Liver (tissue), 9 donors: ENCODE measurements around the gene TIAM2. TPM values are rescaled to one million over a fixed set of nuclear protein-coding genes. Genes with fewer than 3 reads are reported as not detected.

Experiments used
- DNase-seq: peaks from one replicate; pipeline ENCODE4 v3.0.0-alpha.2; 2017; ENCODE audit warnings: low spot score
- H3K27ac ChIP-seq, 2 donors: one replicate each; pipeline ENCODE4 v1.7.0; 2013; ENCODE audit warnings: inconsistent platforms in 2 of 2, low read length in 2 of 2, control low read depth in 1 of 2, low read depth in 1 of 2, mild to moderate bottlenecking in 1 of 2
- H3K27me3 ChIP-seq, 4 donors: one replicate each; pipeline versions ENCODE4 v1.6.1 to v1.7.0; 2013; ENCODE audit warnings: low read length in 3 of 4, inconsistent platforms in 1 of 4, mild to moderate bottlenecking in 1 of 4, moderate library complexity in 1 of 4; ENCODE audit not compliant: control insufficient read depth in 4 of 4, insufficient read depth in 4 of 4
- H3K36me3 ChIP-seq, 4 donors: one replicate each; pipeline versions ENCODE4 v1.6.1 to v1.7.0; 2013; ENCODE audit warnings: low read length in 3 of 4, mild to moderate bottlenecking in 3 of 4, low read depth in 1 of 4, moderate library complexity in 1 of 4; ENCODE audit not compliant: control insufficient read depth in 4 of 4, insufficient read depth in 3 of 4
- H3K4me1 ChIP-seq, 4 donors: one replicate each; pipeline versions ENCODE4 v1.6.1 to v1.7.0; 2013; ENCODE audit warnings: low read length in 3 of 4, mild to moderate bottlenecking in 3 of 4, moderate library complexity in 1 of 4; ENCODE audit not compliant: control insufficient read depth in 4 of 4, insufficient read depth in 4 of 4
- H3K4me3 ChIP-seq, 3 donors: one replicate each; pipeline versions ENCODE4 v1.6.1 to v1.7.0; 2013; ENCODE audit warnings: low read length in 3 of 3, control low read depth in 1 of 3, low read depth in 1 of 3, mild to moderate bottlenecking in 1 of 3
- H3K9ac ChIP-seq, 2 donors: one replicate each; pipeline ENCODE4 v1.7.0; 2013; ENCODE audit warnings: low read length in 2 of 2, mild to moderate bottlenecking in 2 of 2, moderate library complexity in 2 of 2, control low read depth in 1 of 2, low read depth in 1 of 2
- H3K9me3 ChIP-seq, 4 donors: one replicate each; pipeline versions ENCODE4 v1.6.1 to v1.7.0; 2013; ENCODE audit warnings: low read length in 3 of 4; ENCODE audit not compliant: control insufficient read depth in 4 of 4
- EGR1 ChIP-seq, 2 donors: IDR thresholded peaks; 2 replicates each; pipeline ENCODE4 v1.6.1; 2016 to 2018; ENCODE audit warnings: antibody characterized with exemption in 2 of 2, low read depth in 2 of 2
- FOXA1 ChIP-seq: IDR thresholded peaks from 2 replicates; pipeline ENCODE4 v1.6.1; 2016; ENCODE audit warnings: antibody characterized with exemption
- FOXA2 ChIP-seq: IDR thresholded peaks from 2 replicates; pipeline ENCODE4 v1.6.1; 2016; ENCODE audit warnings: antibody characterized with exemption
- GABPA ChIP-seq, 2 donors: IDR thresholded peaks in 1 of 2; conservative IDR thresholded peaks in 1 of 2; 2 replicates each; pipeline ENCODE4 v1.6.1; 2016; ENCODE audit warnings: antibody characterized with exemption in 2 of 2, mild to moderate bottlenecking in 1 of 2, moderate library complexity in 1 of 2
- HNF4A ChIP-seq, 2 donors: conservative IDR thresholded peaks; 2 replicates each; pipeline ENCODE4 v1.6.1; 2016; ENCODE audit warnings: antibody characterized with exemption in 2 of 2, mild to moderate bottlenecking in 2 of 2
- HNF4G ChIP-seq: IDR thresholded peaks from 2 replicates; pipeline ENCODE4 v1.6.1; 2016; ENCODE audit warnings: antibody characterized with exemption
- JUND ChIP-seq, 2 donors: IDR thresholded peaks; 2 replicates each; pipeline ENCODE4 v1.6.1; 2016; ENCODE audit warnings: antibody characterized with exemption in 2 of 2
- NR2F2 ChIP-seq: IDR thresholded peaks from 2 replicates; pipeline ENCODE4 v1.6.1; 2016; ENCODE audit warnings: antibody characterized with exemption
- RAD21 ChIP-seq, 2 donors: IDR thresholded peaks; 2 replicates each; pipeline ENCODE4 v1.6.1; 2016; ENCODE audit warnings: antibody characterized with exemption in 2 of 2, mild to moderate bottlenecking in 2 of 2
- RXRA ChIP-seq, 2 donors: IDR thresholded peaks; 2 replicates each; pipeline ENCODE4 v1.6.1; 2017 to 2018; ENCODE audit warnings: antibody characterized with exemption in 2 of 2, mild to moderate bottlenecking in 1 of 2
- SP1 ChIP-seq: IDR thresholded peaks from 2 replicates; pipeline ENCODE4 v1.6.1; 2018; ENCODE audit warnings: antibody characterized with exemption, mild to moderate bottlenecking
- TAF1 ChIP-seq: conservative IDR thresholded peaks from 2 replicates; pipeline ENCODE4 v1.6.1; 2016; ENCODE audit warnings: antibody characterized with exemption, mild to moderate bottlenecking
- YY1 ChIP-seq: IDR thresholded peaks from 2 replicates; pipeline ENCODE4 v1.6.1; 2016; ENCODE audit warnings: antibody characterized with exemption, mild to moderate bottlenecking
- WGBS: extraction: QIAGEN DNeasy Blood & Tissue Kit; methylation state at CpG from one replicate; pipeline ENCODE4 v1.1.7; 2013; 5-methylcytosine and 5-hydroxymethylcytosine counted together
- polyA plus RNA-seq, 2 donors: library from polyadenylated mRNA; stranded (reverse) in 1 of 2; unstranded in 1 of 2; fragments of 200-250 nt in 1 of 2; fragments of >200 nt in 1 of 2; fragmentation: Nextera tagmentation in 1 of 2; extraction: Ambion mirVana in 1 of 2; gene quantifications; one replicate each; pipeline versions ENCODE4 v1.2.1 to v1.2.3, GENCODE V29; 2013 to 2015
- total RNA-seq, 2 donors: library from RNA; depleted of rRNA; stranded (reverse); fragments of >200 nt; gene quantifications; one replicate each; pipeline ENCODE4 v1.2.3, GENCODE V29; 2014
- TF ChIP-seq, protein P1 (sequence below): IDR thresholded peaks from 2 replicates; pipeline ENCODE4 v1.6.1; 2016; ENCODE audit warnings: antibody characterized with exemption
- TF ChIP-seq, protein P2 (sequence below): IDR thresholded peaks from 2 replicates; pipeline ENCODE4 v1.6.1; 2016; ENCODE audit warnings: antibody characterized with exemption, mild to moderate bottlenecking
- TF ChIP-seq, protein P3 (sequence below): IDR thresholded peaks from 2 replicates; pipeline ENCODE4 v1.6.1; 2016; ENCODE audit warnings: antibody characterized with exemption
- TF ChIP-seq, protein P4 (sequence below): IDR thresholded peaks from 2 replicates; pipeline ENCODE4 v1.6.1; 2016; ENCODE audit warnings: antibody characterized with exemption
- TF ChIP-seq, protein P5 (sequence below): fragments of 150-350 bp; IDR thresholded peaks from 2 replicates; pipeline ENCODE4 v1.5.1; 2017; ENCODE audit warnings: improper control_type of control experiment, low read depth, low read length; ENCODE audit not compliant: missing input control
- donor health status: healthy.
- donor health status: healthy.
- donor health status: healthy.
- donor health status: healthy.
- donor health status: healthy.

Gene TIAM2
- total and polyA plus RNA-seq, 4 donors: 0.62 to 3.7 (median 2.4) TPM

DNA sequence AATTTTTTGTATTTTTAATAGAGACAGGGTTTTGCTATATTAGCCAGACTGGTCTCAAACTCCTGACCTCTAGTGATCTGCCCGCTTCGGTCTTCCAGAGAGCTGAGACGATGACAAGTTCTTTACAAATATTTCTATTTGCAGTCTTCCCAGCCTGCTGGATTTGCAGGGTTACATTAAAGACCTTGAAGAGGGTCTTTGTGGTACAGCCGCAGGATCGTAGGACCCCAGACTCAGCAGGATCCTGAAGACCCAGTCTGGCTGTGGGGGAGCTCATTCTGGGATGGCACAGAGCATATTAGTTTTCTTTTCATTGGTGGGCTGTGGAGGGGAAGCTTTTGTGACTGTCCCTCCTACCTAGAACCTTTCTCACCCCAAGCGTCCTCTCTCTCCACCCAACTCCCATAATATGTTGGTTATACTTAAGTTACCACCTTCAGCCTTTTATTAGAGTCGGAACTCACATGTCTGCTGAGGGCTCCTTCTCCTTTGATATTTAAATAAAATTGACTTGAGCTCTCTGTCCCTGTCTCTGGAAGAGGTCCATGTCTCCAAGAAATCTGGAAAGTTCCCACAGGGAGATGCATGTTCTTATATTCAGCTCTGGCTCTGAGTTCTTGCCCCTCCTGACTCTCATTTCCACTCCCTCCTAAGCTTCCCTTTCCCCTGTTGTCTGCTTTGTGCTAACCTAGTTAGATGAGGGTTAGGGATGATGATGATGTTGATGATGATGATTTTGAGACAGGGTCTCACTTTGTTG, 72.0 kb downstream of the TIAM2 start:
- 87% methylated on average over 7 of the region's 7 CpGs for WGBS
- no peak for TF ChIP-seq JUND (IDR thresholded peaks at IDR 0.05)
- TF ChIP-seq, protein P1, sequence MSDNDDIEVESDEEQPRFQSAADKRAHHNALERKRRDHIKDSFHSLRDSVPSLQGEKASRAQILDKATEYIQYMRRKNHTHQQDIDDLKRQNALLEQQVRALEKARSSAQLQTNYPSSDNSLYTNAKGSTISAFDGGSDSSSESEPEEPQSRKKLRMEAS: no peak
- TF ChIP-seq, protein P2, sequence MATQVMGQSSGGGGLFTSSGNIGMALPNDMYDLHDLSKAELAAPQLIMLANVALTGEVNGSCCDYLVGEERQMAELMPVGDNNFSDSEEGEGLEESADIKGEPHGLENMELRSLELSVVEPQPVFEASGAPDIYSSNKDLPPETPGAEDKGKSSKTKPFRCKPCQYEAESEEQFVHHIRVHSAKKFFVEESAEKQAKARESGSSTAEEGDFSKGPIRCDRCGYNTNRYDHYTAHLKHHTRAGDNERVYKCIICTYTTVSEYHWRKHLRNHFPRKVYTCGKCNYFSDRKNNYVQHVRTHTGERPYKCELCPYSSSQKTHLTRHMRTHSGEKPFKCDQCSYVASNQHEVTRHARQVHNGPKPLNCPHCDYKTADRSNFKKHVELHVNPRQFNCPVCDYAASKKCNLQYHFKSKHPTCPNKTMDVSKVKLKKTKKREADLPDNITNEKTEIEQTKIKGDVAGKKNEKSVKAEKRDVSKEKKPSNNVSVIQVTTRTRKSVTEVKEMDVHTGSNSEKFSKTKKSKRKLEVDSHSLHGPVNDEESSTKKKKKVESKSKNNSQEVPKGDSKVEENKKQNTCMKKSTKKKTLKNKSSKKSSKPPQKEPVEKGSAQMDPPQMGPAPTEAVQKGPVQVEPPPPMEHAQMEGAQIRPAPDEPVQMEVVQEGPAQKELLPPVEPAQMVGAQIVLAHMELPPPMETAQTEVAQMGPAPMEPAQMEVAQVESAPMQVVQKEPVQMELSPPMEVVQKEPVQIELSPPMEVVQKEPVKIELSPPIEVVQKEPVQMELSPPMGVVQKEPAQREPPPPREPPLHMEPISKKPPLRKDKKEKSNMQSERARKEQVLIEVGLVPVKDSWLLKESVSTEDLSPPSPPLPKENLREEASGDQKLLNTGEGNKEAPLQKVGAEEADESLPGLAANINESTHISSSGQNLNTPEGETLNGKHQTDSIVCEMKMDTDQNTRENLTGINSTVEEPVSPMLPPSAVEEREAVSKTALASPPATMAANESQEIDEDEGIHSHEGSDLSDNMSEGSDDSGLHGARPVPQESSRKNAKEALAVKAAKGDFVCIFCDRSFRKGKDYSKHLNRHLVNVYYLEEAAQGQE: no peak
- no peak for TF ChIP-seq RXRA (IDR thresholded peaks at IDR 0.05)
- no peak for TF ChIP-seq GABPA (IDR thresholded peaks at IDR 0.05 in 1 of 2, conservative IDR thresholded peaks at IDR 0.05 in 1 of 2)
- no peak for TF ChIP-seq TAF1
- no peak for TF ChIP-seq SP1
- Histone ChIP-seq H3K4me1 (no peaks in the 10 kb centered on the region), H3K27me3 (no peaks in the 10 kb centered on the region), H3K36me3 (no peaks in the 10 kb centered on the region), H3K9ac (no peak overlapping the region), H3K27ac (no peak overlapping the region), H3K4me3 (no peak overlapping the region), H3K9me3 (no peaks in the 10 kb centered on the region)
- DNase-seq: no peak

DNA sequence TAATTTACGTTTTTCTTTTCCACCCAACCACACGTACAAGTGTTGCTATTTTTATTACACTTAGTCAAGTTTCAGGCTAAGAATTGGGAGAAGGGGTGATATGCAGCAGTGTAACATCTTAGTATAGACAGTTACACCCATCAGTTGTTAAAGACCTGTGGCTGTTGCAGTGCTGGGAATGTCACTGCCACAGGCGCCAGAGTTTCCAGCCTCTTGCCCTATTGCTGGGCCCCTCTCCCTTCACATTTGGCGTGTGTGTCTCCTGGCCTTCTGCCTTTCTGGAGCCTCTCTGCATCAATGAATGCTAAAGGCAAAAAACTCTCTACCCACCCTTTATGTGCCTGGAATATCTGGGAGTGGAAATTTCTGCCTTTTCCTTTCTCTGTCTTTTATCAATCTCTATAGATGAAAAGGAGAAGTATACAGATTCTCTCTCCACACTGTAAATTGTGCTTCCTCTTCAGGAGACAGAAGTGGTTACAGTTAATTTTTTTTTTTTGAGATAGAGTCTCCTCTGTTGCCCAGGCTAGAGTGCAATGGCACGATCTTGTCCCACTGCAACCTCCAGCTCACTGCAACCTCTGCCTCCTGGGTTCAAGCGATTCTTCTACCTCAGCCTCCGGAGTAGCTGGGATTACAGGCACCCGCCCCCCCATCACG, 73.0 kb downstream of the TIAM2 start:
- Histone ChIP-seq H3K9ac (no peak overlapping the region), H3K27ac (no peak overlapping the region), H3K36me3 (no peaks in the 10 kb centered on the region), H3K27me3 (no peaks in the 10 kb centered on the region), H3K4me3 (no peak overlapping the region), H3K9me3 (no peaks in the 10 kb centered on the region), H3K4me1 (no peaks in the 10 kb centered on the region)
- WGBS: 78% methylated on average over 9 of the region's 9 CpGs
- TF ChIP-seq YY1: no peak
- TF ChIP-seq, protein P3, sequence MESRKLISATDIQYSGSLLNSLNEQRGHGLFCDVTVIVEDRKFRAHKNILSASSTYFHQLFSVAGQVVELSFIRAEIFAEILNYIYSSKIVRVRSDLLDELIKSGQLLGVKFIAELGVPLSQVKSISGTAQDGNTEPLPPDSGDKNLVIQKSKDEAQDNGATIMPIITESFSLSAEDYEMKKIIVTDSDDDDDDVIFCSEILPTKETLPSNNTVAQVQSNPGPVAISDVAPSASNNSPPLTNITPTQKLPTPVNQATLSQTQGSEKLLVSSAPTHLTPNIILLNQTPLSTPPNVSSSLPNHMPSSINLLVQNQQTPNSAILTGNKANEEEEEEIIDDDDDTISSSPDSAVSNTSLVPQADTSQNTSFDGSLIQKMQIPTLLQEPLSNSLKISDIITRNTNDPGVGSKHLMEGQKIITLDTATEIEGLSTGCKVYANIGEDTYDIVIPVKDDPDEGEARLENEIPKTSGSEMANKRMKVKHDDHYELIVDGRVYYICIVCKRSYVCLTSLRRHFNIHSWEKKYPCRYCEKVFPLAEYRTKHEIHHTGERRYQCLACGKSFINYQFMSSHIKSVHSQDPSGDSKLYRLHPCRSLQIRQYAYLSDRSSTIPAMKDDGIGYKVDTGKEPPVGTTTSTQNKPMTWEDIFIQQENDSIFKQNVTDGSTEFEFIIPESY: no peak
- TF ChIP-seq, protein P4, sequence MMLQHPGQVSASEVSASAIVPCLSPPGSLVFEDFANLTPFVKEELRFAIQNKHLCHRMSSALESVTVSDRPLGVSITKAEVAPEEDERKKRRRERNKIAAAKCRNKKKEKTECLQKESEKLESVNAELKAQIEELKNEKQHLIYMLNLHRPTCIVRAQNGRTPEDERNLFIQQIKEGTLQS: no peak
- no peak for TF ChIP-seq NR2F2
- no peak for TF ChIP-seq JUND (IDR thresholded peaks at IDR 0.05)
- TF ChIP-seq RXRA (IDR thresholded peaks at IDR 0.05): no peak
- no peak for TF ChIP-seq FOXA2
- TF ChIP-seq HNF4G: no peak
- TF ChIP-seq, protein P5, sequence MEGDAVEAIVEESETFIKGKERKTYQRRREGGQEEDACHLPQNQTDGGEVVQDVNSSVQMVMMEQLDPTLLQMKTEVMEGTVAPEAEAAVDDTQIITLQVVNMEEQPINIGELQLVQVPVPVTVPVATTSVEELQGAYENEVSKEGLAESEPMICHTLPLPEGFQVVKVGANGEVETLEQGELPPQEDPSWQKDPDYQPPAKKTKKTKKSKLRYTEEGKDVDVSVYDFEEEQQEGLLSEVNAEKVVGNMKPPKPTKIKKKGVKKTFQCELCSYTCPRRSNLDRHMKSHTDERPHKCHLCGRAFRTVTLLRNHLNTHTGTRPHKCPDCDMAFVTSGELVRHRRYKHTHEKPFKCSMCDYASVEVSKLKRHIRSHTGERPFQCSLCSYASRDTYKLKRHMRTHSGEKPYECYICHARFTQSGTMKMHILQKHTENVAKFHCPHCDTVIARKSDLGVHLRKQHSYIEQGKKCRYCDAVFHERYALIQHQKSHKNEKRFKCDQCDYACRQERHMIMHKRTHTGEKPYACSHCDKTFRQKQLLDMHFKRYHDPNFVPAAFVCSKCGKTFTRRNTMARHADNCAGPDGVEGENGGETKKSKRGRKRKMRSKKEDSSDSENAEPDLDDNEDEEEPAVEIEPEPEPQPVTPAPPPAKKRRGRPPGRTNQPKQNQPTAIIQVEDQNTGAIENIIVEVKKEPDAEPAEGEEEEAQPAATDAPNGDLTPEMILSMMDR: no peak
- no peak for TF ChIP-seq HNF4A (conservative IDR thresholded peaks at IDR 0.05)
- no peak for TF ChIP-seq RAD21 (IDR thresholded peaks at IDR 0.05)
- no peak for TF ChIP-seq TAF1
- TF ChIP-seq EGR1 (IDR thresholded peaks at IDR 0.05; ENCODE audit: low read depth in 2 of 2): no peak
- TF ChIP-seq FOXA1: no peak
- TF ChIP-seq GABPA (IDR thresholded peaks at IDR 0.05 in 1 of 2, conservative IDR thresholded peaks at IDR 0.05 in 1 of 2): no peak
- DNase-seq: no peak
